HL-60/S4 (cell line): ENCODE measurements around the gene UBE2D2.

ENCODE experiments used
- in situ Hi-C: fragments of 300-500 bp; cut with MboI; formaldehyde crosslinking; loops from 2 replicates; pipeline ENCODE4 v1.14.3; 2022; ENCODE audit warnings: low sequenced_read_pairs

Gene UBE2D2

GRCh38 chr5:139671096-139671841 lies 110.1 kb downstream of the UBE2D2 start:
- in situ Hi-C loops, result no loop called here

DNA sequence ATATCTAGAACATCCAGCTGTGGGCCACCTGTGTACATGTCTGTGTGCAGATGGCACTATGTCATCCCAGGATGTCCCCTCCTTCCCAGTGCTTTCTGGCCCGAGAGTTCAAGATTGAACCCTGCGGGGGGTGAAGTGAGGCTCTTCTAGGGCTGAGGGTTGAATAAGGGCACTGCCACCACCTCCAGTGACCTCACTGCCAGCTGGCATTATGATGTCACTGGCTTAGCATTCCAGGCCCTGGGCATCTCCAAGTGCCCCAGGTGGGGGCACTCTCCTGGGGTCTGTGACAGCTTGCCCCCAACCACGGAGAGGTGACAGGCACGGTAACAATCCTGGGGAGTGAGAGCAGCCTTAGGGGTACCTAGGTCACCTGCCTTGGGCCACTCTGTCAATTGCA lies 114.1 kb downstream of the UBE2D2 start:
- in situ Hi-C loops, result no loop called here

DNA sequence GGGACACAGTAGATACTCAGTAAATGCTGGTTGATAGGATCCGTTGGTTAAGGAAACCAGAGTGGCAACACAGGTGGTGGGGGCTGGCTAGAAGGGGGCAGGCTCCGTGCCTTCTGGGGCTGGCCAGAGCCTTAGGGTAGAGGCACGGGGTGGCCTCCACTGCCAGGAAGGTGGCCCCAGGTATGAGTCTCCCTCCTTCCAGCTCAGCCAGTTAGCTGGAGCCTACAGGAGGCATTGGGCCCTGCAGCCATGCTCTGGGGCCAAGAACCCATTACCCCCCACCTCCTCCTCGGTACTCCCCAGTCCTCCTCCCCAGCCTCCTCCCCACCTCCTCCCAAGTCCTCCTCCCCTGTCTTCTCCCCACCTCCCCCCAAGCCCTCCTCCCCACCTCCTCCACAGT lies 114.7 kb downstream of the UBE2D2 start:
- in situ Hi-C loops, result no loop called here

DNA sequence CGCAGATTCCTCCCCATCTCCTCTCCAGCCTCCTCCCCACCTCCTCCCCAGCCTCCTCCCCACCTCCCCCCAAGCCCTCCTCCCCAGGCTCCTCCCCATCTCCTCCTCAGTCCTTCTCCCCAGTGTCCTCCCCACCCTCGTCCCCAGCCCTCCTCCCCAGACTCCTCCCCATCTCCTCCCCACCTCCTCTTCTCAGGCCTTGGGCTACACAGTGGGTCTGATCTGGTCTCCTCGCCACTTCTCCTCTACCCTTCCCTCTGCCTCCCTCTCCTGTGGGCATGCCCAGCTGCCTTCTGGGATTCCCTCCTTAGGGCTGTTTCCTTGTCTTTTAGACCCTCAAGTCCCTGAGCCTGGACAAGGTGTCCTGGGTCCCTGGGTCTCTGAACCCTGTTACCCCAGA lies 115.3 kb downstream of the UBE2D2 start:
- in situ Hi-C loops, result no loop called here

GRCh38 chr5:139676951-139677735 lies 116.0 kb downstream of the UBE2D2 start:
- in situ Hi-C loops, result no loop called here
